Measurements from ENCODE around the gene OFD1. TPM values are rescaled to one million over a fixed set of nuclear protein-coding genes. Genes with fewer than 3 reads are reported as not detected.

OFD1 gene
- total RNA-seq: 57.3 and 61.4 TPM in 2 replicates

GRCh38 chrX:13734278-13735172 lies at the start of gene OFD1, which contains the start of gene TRAPPC2:
OFD1 (plus strand) TSS chrX:13734748; CDS start chrX:13735072, 324 bp downstream.
TRAPPC2 (minus strand) TSS chrX:13734620; CDS start chrX:13719963, 14,657 bp downstream.
- POLR2A ChIA-PET: interaction anchor here (0.6 to 3.7 kb wide), 26 partner anchors 8 to 760 kb away, joined by 3 to 47 read pairs (median 7); partner anchors contain the start of genes GEMIN8, RAB9A, TCEANC and TMSB4X
- H3K27me3 Mint-ChIP-seq: no peaks in the 10 kb centered on the region

GRCh38 chrX:13685126-13685763 lies 49.3 kb upstream of the OFD1 start:
- ATAC-seq (ENCODE audit: low read depth): no peak
- Mint-ChIP-seq H3K4me3 (no peak overlapping the region), H3K9me3 (no peaks in the 10 kb centered on the region), H3K27ac (no peak overlapping the region), H3K36me3 (ENCODE audit: low read depth) (peaks cover 1% of the 10 kb centered on the region), H3K27me3 (no peaks in the 10 kb centered on the region), H3K4me1 (peaks cover 25% of the 10 kb centered on the region)
- POLR2A ChIA-PET: interaction anchor here (1.4 kb wide), 1 partner anchor 49 kb away, joined by 7 read pairs; the partner anchor contains the start of genes OFD1 and TRAPPC2
- TF ChIP-seq CTCF (IDR thresholded peaks at IDR 0.05): no peak
- no peak for DNase-seq
- intact Hi-C loops (cut with micrococcal nuclease): no loop called here
- CTCF ChIA-PET: interaction anchor here (1.0 kb wide), 1 partner anchor 16 kb away, joined by 4 read pairs; no protein-coding TSS in a partner anchor

More at GRCh38 chrX:13734278-13735172, at the start of gene OFD1, which contains the start of gene TRAPPC2:
- Mint-ChIP-seq H3K36me3 (ENCODE audit: low read depth) (peaks cover 25% of the 10 kb centered on the region), H3K9me3 (no peaks in the 10 kb centered on the region), H3K4me1 (peaks cover 60% of the 10 kb centered on the region), H3K27ac (peak within 1 kb of the TSS; percentile 92), H3K4me3 (peak within 1 kb of the TSS; percentile 93)
- no peak for TF ChIP-seq CTCF (IDR thresholded peaks at IDR 0.05)
- CTCF ChIA-PET: interaction anchor here (1.2 to 1.4 kb wide), 3 partner anchors 75 to 297 kb away, joined by 3 to 4 read pairs (median 4); partner anchors contain the start of gene TCEANC
- ATAC-seq (ENCODE audit: low read depth) (peak; percentile 81), DNase-seq (peak; percentile 80)
- intact Hi-C loops (cut with micrococcal nuclease): loop anchor here (1.0 to 5.0 kb wide), 11 partner anchors 8 to 777 kb away; partner anchors contain the start of gene TCEANC

- H3K36me3 Mint-ChIP-seq (ENCODE audit: low read depth): peaks cover 4% of the 10 kb centered on the region
- DNase-seq (no peak), ATAC-seq (ENCODE audit: low read depth) (no peak)
- peak overlapping the region; percentile 89 for H3K27ac Mint-ChIP-seq
- ChIA-PET CTCF (interaction anchor here (1.1 to 1.2 kb wide), 2 partner anchors 28 to 49 kb away, joined by 4 read pairs; no protein-coding TSS in a partner anchor), POLR2A (interaction anchor here (0.6 to 6.2 kb wide), 6 partner anchors 9 to 56 kb away, joined by 3 to 55 read pairs (median 14); partner anchors contain the start of genes OFD1 and TRAPPC2)
- intact Hi-C loops (cut with micrococcal nuclease): loop anchor here (1.0 kb wide), 1 partner anchor 18 kb away; no protein-coding TSS in a partner anchor
- H3K4me3 Mint-ChIP-seq: no peak overlapping the region
- H3K4me1 Mint-ChIP-seq: peaks cover 41% of the 10 kb centered on the region
- no peaks in the 10 kb centered on the region for H3K27me3 Mint-ChIP-seq
- TF ChIP-seq CTCF (IDR thresholded peaks at IDR 0.05): no peak
- no peaks in the 10 kb centered on the region for H3K9me3 Mint-ChIP-seq
Observed at GRCh38 chrX:13687203-13687602, 47.3 kb upstream of the OFD1 start.

GRCh38 chrX:13688384-13688957 lies 46.1 kb upstream of the OFD1 start:
- ATAC-seq (ENCODE audit: low read depth) (no peak), DNase-seq (no peak)
- Mint-ChIP-seq H3K36me3 (ENCODE audit: low read depth) (peaks cover 7% of the 10 kb centered on the region), H3K27me3 (no peaks in the 10 kb centered on the region), H3K9me3 (no peaks in the 10 kb centered on the region), H3K4me3 (peak overlapping the region; percentile 91), H3K27ac (peak overlapping the region; percentile 89), H3K4me1 (peaks cover 54% of the 10 kb centered on the region)
- no peak for TF ChIP-seq CTCF (IDR thresholded peaks at IDR 0.05)
- CTCF ChIA-PET: interaction anchor here (0.7 to 1.2 kb wide), 2 partner anchors 20 to 69 kb away, joined by 3 to 4 read pairs; no protein-coding TSS in a partner anchor
- POLR2A ChIA-PET: interaction anchor here (0.6 to 6.2 kb wide), 17 partner anchors 8 to 985 kb away, joined by 3 to 55 read pairs (median 4); partner anchors contain the start of genes OFD1, TCEANC, TMSB4X and TRAPPC2
- intact Hi-C loops (cut with micrococcal nuclease): loop anchor here (1.0 kb wide), 1 partner anchor 46 kb away; the partner anchor contains the start of genes OFD1 and TRAPPC2
